ENCODE measurements around the gene PARN. TPM values are rescaled to one million over a fixed set of nuclear protein-coding genes. Genes with fewer than 3 reads are reported as not detected.

PARN gene
- total and polyA plus RNA-seq, 9 of the 15 experiments (the other 6 are each of a cell fraction or from before 2014, with no cell fraction given) = 9.6 to 51.3 (median 40.4) TPM

GRCh38 chr16:14632693-14633569 is 2.9 kb upstream of the PARN start, which contains the start of gene BFAR (continued):
- TF ChIP-seq THRB (CRISPR knock-in tag; conservative IDR thresholded peaks at IDR 0.05) (0 out of 2 replicates have a peak, but pooled peaks have one; percentile 2), NKRF (IDR thresholded peaks at IDR 0.05; ENCODE audit: borderline replicate concordance) (peak; percentile 79), NBN (IDR thresholded peaks at IDR 0.05; ENCODE audit: low read depth) (peak; percentile 17; the same call in 1 of the 2 replicates), PHF8 (IDR thresholded peaks at IDR 0.05; ENCODE audit: borderline replicate concordance, low read length) (peak; percentile 82; the same call in 1 of the 2 replicates), ZKSCAN1 (IDR thresholded peaks at IDR 0.05; ENCODE audit: low read depth, low read length) (0 out of 2 replicates have a peak, but pooled peaks have one; percentile 28), UBTF (IDR thresholded peaks at IDR 0.05; ENCODE audit: borderline replicate concordance in 1 of 2, low read depth in 2 of 2, low read length in 2 of 2) (peak in 1 of 2 experiments; percentile 77; a peak in 2 of 4 replicates), YY1 (IDR thresholded peaks at IDR 0.05; ENCODE audit: borderline replicate concordance in 1 of 3, control insufficient read depth in 1 of 3, extremely low read depth in 1 of 3, insufficient read depth in 3 of 3, insufficient read length in 1 of 3, insufficient replicate concordance in 2 of 3, low read depth in 1 of 3, low read length in 2 of 3) (peak in 2 of 3 experiments; percentile 50 to 76), REST (IDR thresholded peaks at IDR 0.05; ENCODE audit: borderline replicate concordance) (no peak), REST (CRISPR knock-in tag; IDR thresholded peaks at IDR 0.05; ENCODE audit: low read depth) (no peak), PCBP1 (IDR thresholded peaks at IDR 0.05; ENCODE audit: low read depth, low read length, poor library complexity, severe bottlenecking) (peak; percentile 58)

Data from K562 (cell line).